GM23338 (cell line): Measurements from ENCODE around the gene HSD17B2.

Experiments
- CREB1 ChIP-seq: fragments of 250-450 bp; sonication (Bioruptor Pico); IDR thresholded peaks from 2 replicates; pipeline ENCODE4 v1.5.0; 2020; ENCODE audit warnings: low read depth, mild to moderate bottlenecking, moderate library complexity
- EZH2 ChIP-seq: fragments of 200-600 bp; sonication (generic); IDR thresholded peaks from one replicate; pipeline ENCODE4 v1.8.0; 2017; ENCODE audit warnings: antibody characterized with exemption, mild to moderate bottlenecking, low read depth; ENCODE audit not compliant: unreplicated experiment
- EZH2phosphoT487 ChIP-seq: fragments of 200-600 bp; sonication (generic); IDR thresholded peaks from one replicate; pipeline ENCODE4 v1.8.1; 2018; ENCODE audit warnings: antibody characterized with exemption; ENCODE audit not compliant: unreplicated experiment
- JUNB ChIP-seq: IDR thresholded peaks from one replicate; pipeline ENCODE4 v1.6.1; 2016; ENCODE audit warnings: antibody characterized with exemption; ENCODE audit not compliant: unreplicated experiment
- POLR2AphosphoS5 ChIP-seq: IDR thresholded peaks from 2 replicates; pipeline ENCODE4 v1.6.1; 2016; ENCODE audit warnings: antibody characterized with exemption, low read depth
- ZNF114 ChIP-seq: fragments of 250-450 bp; sonication (Bioruptor Pico); IDR thresholded peaks from 2 replicates; pipeline ENCODE4 v1.5.0; 2020; ENCODE audit warnings: mild to moderate bottlenecking, moderate library complexity
- ZNF331 ChIP-seq: fragments of 250-450 bp; sonication (Bioruptor Pico); IDR thresholded peaks from 2 replicates; pipeline ENCODE4 v1.5.0; 2020; ENCODE audit warnings: low read depth, mild to moderate bottlenecking, moderate library complexity
- TF ChIP-seq, protein P1 (sequence below), 2 experiments: fragments of 200-600 bp in 1 of 2; sonication (generic) in 1 of 2; conservative IDR thresholded peaks; 2 replicates each; pipeline versions ENCODE4 v1.5.1 to v1.6.1; 2016 to 2017; ENCODE audit warnings: antibody characterized with exemption in 2 of 2, low read depth in 2 of 2, mild to moderate bottlenecking in 2 of 2, moderate library complexity in 1 of 2
- TF ChIP-seq, protein P2 (sequence below): IDR thresholded peaks from one replicate; pipeline ENCODE4 v1.6.1; 2018; ENCODE audit warnings: antibody characterized with exemption; ENCODE audit not compliant: unreplicated experiment
- TF ChIP-seq, protein P3 (sequence below): fragments of 250-450 bp; sonication (Bioruptor Pico); IDR thresholded peaks from 2 replicates; pipeline ENCODE4 v1.5.0; 2020; ENCODE audit warnings: mild to moderate bottlenecking, moderate library complexity
- TF ChIP-seq, protein P4 (sequence below): IDR thresholded peaks from 2 replicates; pipeline ENCODE4 v1.6.1; 2016; ENCODE audit warnings: antibody characterized with exemption

DNA sequence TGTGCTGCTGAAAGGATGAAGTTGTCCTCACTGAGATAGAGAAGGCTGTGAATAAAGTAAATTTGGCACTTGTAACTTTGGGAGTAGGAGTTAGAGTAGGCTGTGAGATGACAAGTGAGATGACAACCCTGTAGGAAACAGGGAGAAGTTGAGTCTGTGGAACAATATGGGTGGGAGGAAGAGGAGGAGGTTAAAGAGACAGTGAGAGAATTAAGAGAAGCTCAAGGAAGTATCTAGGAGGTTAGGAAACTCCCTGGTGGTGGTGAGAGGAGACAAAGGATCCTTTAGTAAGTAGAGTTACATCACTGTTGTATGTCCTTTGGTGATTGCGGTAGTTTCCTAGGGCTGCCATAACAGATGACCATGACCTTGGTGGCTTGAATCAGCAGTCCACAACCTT is 10.7 kb upstream of the HSD17B2 start:
- TF ChIP-seq, protein P1, sequence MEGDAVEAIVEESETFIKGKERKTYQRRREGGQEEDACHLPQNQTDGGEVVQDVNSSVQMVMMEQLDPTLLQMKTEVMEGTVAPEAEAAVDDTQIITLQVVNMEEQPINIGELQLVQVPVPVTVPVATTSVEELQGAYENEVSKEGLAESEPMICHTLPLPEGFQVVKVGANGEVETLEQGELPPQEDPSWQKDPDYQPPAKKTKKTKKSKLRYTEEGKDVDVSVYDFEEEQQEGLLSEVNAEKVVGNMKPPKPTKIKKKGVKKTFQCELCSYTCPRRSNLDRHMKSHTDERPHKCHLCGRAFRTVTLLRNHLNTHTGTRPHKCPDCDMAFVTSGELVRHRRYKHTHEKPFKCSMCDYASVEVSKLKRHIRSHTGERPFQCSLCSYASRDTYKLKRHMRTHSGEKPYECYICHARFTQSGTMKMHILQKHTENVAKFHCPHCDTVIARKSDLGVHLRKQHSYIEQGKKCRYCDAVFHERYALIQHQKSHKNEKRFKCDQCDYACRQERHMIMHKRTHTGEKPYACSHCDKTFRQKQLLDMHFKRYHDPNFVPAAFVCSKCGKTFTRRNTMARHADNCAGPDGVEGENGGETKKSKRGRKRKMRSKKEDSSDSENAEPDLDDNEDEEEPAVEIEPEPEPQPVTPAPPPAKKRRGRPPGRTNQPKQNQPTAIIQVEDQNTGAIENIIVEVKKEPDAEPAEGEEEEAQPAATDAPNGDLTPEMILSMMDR (conservative IDR thresholded peaks at IDR 0.05; ENCODE audit: low read depth in 2 of 2): no peak
- TF ChIP-seq EZH2 (no peak), CREB1 (CRISPR knock-in tag) (no peak), POLR2AphosphoS5 (no peak), EZH2phosphoT487 (no peak), JUNB (no peak), ZNF331 (CRISPR knock-in tag) (no peak), ZNF114 (no peak)
- TF ChIP-seq, protein P2, sequence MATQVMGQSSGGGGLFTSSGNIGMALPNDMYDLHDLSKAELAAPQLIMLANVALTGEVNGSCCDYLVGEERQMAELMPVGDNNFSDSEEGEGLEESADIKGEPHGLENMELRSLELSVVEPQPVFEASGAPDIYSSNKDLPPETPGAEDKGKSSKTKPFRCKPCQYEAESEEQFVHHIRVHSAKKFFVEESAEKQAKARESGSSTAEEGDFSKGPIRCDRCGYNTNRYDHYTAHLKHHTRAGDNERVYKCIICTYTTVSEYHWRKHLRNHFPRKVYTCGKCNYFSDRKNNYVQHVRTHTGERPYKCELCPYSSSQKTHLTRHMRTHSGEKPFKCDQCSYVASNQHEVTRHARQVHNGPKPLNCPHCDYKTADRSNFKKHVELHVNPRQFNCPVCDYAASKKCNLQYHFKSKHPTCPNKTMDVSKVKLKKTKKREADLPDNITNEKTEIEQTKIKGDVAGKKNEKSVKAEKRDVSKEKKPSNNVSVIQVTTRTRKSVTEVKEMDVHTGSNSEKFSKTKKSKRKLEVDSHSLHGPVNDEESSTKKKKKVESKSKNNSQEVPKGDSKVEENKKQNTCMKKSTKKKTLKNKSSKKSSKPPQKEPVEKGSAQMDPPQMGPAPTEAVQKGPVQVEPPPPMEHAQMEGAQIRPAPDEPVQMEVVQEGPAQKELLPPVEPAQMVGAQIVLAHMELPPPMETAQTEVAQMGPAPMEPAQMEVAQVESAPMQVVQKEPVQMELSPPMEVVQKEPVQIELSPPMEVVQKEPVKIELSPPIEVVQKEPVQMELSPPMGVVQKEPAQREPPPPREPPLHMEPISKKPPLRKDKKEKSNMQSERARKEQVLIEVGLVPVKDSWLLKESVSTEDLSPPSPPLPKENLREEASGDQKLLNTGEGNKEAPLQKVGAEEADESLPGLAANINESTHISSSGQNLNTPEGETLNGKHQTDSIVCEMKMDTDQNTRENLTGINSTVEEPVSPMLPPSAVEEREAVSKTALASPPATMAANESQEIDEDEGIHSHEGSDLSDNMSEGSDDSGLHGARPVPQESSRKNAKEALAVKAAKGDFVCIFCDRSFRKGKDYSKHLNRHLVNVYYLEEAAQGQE: no peak
- TF ChIP-seq, protein P3, sequence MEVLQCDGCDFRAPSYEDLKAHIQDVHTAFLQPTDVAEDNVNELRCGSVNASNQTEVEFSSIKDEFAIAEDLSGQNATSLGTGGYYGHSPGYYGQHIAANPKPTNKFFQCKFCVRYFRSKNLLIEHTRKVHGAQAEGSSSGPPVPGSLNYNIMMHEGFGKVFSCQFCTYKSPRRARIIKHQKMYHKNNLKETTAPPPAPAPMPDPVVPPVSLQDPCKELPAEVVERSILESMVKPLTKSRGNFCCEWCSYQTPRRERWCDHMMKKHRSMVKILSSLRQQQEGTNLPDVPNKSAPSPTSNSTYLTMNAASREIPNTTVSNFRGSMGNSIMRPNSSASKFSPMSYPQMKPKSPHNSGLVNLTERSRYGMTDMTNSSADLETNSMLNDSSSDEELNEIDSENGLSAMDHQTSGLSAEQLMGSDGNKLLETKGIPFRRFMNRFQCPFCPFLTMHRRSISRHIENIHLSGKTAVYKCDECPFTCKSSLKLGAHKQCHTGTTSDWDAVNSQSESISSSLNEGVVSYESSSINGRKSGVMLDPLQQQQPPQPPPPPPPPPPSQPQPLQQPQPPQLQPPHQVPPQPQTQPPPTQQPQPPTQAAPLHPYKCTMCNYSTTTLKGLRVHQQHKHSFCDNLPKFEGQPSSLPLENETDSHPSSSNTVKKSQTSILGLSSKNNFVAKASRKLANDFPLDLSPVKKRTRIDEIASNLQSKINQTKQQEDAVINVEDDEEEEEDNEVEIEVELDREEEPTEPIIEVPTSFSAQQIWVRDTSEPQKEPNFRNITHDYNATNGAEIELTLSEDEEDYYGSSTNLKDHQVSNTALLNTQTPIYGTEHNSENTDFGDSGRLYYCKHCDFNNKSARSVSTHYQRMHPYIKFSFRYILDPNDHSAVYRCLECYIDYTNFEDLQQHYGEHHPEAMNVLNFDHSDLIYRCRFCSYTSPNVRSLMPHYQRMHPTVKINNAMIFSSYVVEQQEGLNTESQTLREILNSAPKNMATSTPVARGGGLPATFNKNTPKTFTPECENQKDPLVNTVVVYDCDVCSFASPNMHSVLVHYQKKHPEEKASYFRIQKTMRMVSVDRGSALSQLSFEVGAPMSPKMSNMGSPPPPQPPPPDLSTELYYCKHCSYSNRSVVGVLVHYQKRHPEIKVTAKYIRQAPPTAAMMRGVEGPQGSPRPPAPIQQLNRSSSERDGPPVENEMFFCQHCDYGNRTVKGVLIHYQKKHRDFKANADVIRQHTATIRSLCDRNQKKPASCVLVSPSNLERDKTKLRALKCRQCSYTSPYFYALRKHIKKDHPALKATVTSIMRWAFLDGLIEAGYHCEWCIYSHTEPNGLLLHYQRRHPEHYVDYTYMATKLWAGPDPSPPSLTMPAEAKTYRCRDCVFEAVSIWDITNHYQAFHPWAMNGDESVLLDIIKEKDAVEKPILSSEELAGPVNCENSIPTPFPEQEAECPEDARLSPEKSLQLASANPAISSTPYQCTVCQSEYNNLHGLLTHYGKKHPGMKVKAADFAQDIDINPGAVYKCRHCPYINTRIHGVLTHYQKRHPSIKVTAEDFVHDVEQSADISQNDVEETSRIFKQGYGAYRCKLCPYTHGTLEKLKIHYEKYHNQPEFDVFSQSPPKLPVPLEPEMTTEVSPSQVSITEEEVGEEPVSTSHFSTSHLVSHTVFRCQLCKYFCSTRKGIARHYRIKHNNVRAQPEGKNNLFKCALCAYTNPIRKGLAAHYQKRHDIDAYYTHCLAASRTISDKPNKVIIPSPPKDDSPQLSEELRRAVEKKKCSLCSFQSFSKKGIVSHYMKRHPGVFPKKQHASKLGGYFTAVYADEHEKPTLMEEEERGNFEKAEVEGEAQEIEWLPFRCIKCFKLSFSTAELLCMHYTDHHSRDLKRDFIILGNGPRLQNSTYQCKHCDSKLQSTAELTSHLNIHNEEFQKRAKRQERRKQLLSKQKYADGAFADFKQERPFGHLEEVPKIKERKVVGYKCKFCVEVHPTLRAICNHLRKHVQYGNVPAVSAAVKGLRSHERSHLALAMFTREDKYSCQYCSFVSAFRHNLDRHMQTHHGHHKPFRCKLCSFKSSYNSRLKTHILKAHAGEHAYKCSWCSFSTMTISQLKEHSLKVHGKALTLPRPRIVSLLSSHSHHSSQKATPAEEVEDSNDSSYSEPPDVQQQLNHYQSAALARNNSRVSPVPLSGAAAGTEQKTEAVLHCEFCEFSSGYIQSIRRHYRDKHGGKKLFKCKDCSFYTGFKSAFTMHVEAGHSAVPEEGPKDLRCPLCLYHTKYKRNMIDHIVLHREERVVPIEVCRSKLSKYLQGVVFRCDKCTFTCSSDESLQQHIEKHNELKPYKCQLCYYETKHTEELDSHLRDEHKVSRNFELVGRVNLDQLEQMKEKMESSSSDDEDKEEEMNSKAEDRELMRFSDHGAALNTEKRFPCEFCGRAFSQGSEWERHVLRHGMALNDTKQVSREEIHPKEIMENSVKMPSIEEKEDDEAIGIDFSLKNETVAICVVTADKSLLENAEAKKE: no peak
- TF ChIP-seq, protein P4, sequence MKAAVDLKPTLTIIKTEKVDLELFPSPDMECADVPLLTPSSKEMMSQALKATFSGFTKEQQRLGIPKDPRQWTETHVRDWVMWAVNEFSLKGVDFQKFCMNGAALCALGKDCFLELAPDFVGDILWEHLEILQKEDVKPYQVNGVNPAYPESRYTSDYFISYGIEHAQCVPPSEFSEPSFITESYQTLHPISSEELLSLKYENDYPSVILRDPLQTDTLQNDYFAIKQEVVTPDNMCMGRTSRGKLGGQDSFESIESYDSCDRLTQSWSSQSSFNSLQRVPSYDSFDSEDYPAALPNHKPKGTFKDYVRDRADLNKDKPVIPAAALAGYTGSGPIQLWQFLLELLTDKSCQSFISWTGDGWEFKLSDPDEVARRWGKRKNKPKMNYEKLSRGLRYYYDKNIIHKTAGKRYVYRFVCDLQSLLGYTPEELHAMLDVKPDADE: no peak
